HG03521 (cell line): ENCODE data around the gene DNAH3.
"Not testable (repeated sequence)": the region's sequence is repeated elsewhere in the genome, so short reads cannot be mapped to it uniquely, and the experiment has no call there.

Experiments
- ATAC-seq: cut with Tn5 transposase; IDR thresholded peaks from one replicate; pipeline ENCODE4 v1.9.1; 2021; ENCODE audit warnings: mild to moderate bottlenecking, moderate library complexity; ENCODE audit not compliant: unreplicated experiment

Gene DNAH3

GRCh38 chr16:20948444-20948843 is 202.2 kb downstream of the DNAH3 start:
- no peak for ATAC-seq

GRCh38 chr16:20946015-20946629 is 204.5 kb downstream of the DNAH3 start:
- ATAC-seq, result no peak

GRCh38 chr16:20945575-20945875 is 205.1 kb downstream of the DNAH3 start:
- ATAC-seq, result not testable (repeated sequence)

- ATAC-seq, result no peak
Measured at GRCh38 chr16:20944861-20945574, 205.6 kb downstream of the DNAH3 start.

- ATAC-seq, result no peak
Measured at GRCh38 chr16:20942256-20942655, 208.4 kb downstream of the DNAH3 start.

GRCh38 chr16:20941636-20941926 is 209.1 kb downstream of the DNAH3 start:
- no peak for ATAC-seq

- ATAC-seq, result no peak
Measured at GRCh38 chr16:20940871-20941635, 209.6 kb downstream of the DNAH3 start.

GRCh38 chr16:20939611-20940010 is 211.0 kb downstream of the DNAH3 start:
- no peak for ATAC-seq

GRCh38 chr16:20938426-20938825 is 212.2 kb downstream of the DNAH3 start:
- no peak for ATAC-seq

- ATAC-seq, result no peak
Measured at GRCh38 chr16:20937736-20938135, 212.9 kb downstream of the DNAH3 start.

GRCh38 chr16:20933589-20933988 is 217.1 kb downstream of the DNAH3 start:
- no peak for ATAC-seq

GRCh38 chr16:20931066-20931600 is 219.5 kb downstream of the DNAH3 start:
- no peak for ATAC-seq

- no peak for ATAC-seq
Measured at GRCh38 chr16:20930365-20930690, 220.3 kb downstream of the DNAH3 start.

- not testable (repeated sequence) for ATAC-seq
Measured at GRCh38 chr16:20929676-20930364, 220.8 kb downstream of the DNAH3 start.

GRCh38 chr16:20928774-20929411 is 221.8 kb downstream of the DNAH3 start:
- no peak for ATAC-seq

- ATAC-seq, result no peak
Measured at GRCh38 chr16:20925751-20926150, 224.9 kb downstream of the DNAH3 start.

GRCh38 chr16:20923876-20924275 is 226.8 kb downstream of the DNAH3 start:
- ATAC-seq, result no peak

- ATAC-seq, result no peak
Measured at GRCh38 chr16:20920799-20921198, 229.8 kb downstream of the DNAH3 start.

GRCh38 chr16:20920091-20920490 is 230.6 kb downstream of the DNAH3 start:
- ATAC-seq, result no peak

GRCh38 chr16:20918486-20919239 is 232.0 kb downstream of the DNAH3 start:
- ATAC-seq, result no peak
